Breast epithelium (tissue), 4 donors: ENCODE data around the gene MED9. TPM values are rescaled to one million over a fixed set of nuclear protein-coding genes. Genes with fewer than 3 reads are reported as not detected.

Experiments
- DNase-seq, 2 donors: peaks; one replicate each; pipeline ENCODE4 v3.0.0-alpha.2; 2019; ENCODE audit warnings: low spot score in 2 of 2
- H3K27ac ChIP-seq, 2 donors: fragments of 200-600 bp; sonication (generic) in 1 of 2; one replicate each; pipeline ENCODE4 v1.5.1; 2016 to 2019; ENCODE audit warnings: mild to moderate bottlenecking in 1 of 2
- H3K27me3 ChIP-seq, 2 donors: fragments of 200-600 bp; sonication (generic) in 1 of 2; one replicate each; pipeline versions ENCODE4 v1.5.1 to v1.6.0; 2017 to 2019; ENCODE audit warnings: control low read depth in 1 of 2, mild to moderate bottlenecking in 1 of 2
- H3K36me3 ChIP-seq: fragments of 200-600 bp; one replicate; pipeline ENCODE4 v1.5.1; 2019
- H3K4me1 ChIP-seq, 2 donors: fragments of 200-600 bp; sonication (generic); one replicate each; pipeline ENCODE4 v1.5.1; 2016 to 2019; ENCODE audit warnings: control low read depth in 1 of 2
- H3K4me3 ChIP-seq, 3 donors: fragments of 200-600 bp; sonication (generic); 1 replicate in 2 of 3; 2 replicates in 1 of 3; pipeline ENCODE4 v1.5.1; 2016 to 2019; ENCODE audit warnings: mild to moderate bottlenecking in 3 of 3, moderate library complexity in 2 of 3
- H3K9me3 ChIP-seq, 2 donors: fragments of 200-600 bp; sonication (generic) in 1 of 2; one replicate each; pipeline ENCODE4 v1.5.1; 2016 to 2019; ENCODE audit warnings: control low read depth in 1 of 2
- CTCF ChIP-seq, 3 donors: fragments of 450-650 bp; IDR thresholded peaks; one replicate each; pipeline ENCODE4 v1.5.1; 2016 to 2017; ENCODE audit warnings: antibody characterized with exemption in 3 of 3, mild to moderate bottlenecking in 3 of 3, moderate library complexity in 3 of 3
- POLR2A ChIP-seq: fragments of 450-650 bp; IDR thresholded peaks from one replicate; pipeline ENCODE4 v1.6.1; 2016; ENCODE audit warnings: antibody characterized with exemption, mild to moderate bottlenecking, moderate library complexity
- POLR2AphosphoS5 ChIP-seq, 3 donors: sonication (generic); formaldehyde crosslinking; IDR thresholded peaks; one replicate each; pipeline ENCODE4 v1.6.1; 2017; ENCODE audit warnings: antibody characterized with exemption in 3 of 3
- intact Hi-C: fragments of 100-400 bp; cut with DNase I; formaldehyde crosslinking; loops from one replicate; pipeline ENCODE4 v1.15.1; 2023; ENCODE audit warnings: low total_unique reads
- total RNA-seq, 3 donors: library from RNA; depleted of rRNA; stranded (reverse); fragments of >200 nt; gene quantifications; one replicate each; pipeline ENCODE4 v1.1.0, GENCODE V29; 2016

The MED9 gene
- total RNA-seq, 3 donors from 2014 or later, result 13.4 to 22.5 (median 20.0) TPM

GRCh38 chr17:17506893-17507464 lies 30.2 kb downstream of the MED9 start:
- intact Hi-C loops, result no loop called here
- Histone ChIP-seq H3K36me3 (no peaks in the 10 kb centered on the region), H3K27me3 (no peaks in the 10 kb centered on the region), H3K4me3 (no peak overlapping the region), H3K27ac (peak overlapping the region in 1 of 2 donors; percentile 9), H3K4me1 (peaks cover 0 to 7% of the 10 kb centered on the region in 2 donors), H3K9me3 (no peaks in the 10 kb centered on the region)
- DNase-seq, result peak in 1 of 2 donors; percentile 50
- TF ChIP-seq POLR2AphosphoS5 (IDR thresholded peaks at IDR 0.05) (no peak), POLR2A (no peak), CTCF (IDR thresholded peaks at IDR 0.05) (no peak)

- no peaks in the 10 kb centered on the region for H3K36me3 ChIP-seq
- H3K9me3 ChIP-seq, result no peaks in the 10 kb centered on the region
- peak in 1 of 2 donors; percentile 46 for DNase-seq
- TF ChIP-seq CTCF (IDR thresholded peaks at IDR 0.05), result no peak
- TF ChIP-seq POLR2AphosphoS5 (IDR thresholded peaks at IDR 0.05), result no peak
- TF ChIP-seq POLR2A, result no peak
- H3K27ac ChIP-seq, result no peak overlapping the region
- H3K4me1 ChIP-seq, result peaks cover 0 to 12% of the 10 kb centered on the region in 2 donors
- H3K27me3 ChIP-seq, result no peaks in the 10 kb centered on the region
- no peak overlapping the region for H3K4me3 ChIP-seq
- intact Hi-C loops, result no loop called here
These were observed 30.7 kb downstream of the MED9 start for GRCh38 chr17:17507465-17508011.

DNA sequence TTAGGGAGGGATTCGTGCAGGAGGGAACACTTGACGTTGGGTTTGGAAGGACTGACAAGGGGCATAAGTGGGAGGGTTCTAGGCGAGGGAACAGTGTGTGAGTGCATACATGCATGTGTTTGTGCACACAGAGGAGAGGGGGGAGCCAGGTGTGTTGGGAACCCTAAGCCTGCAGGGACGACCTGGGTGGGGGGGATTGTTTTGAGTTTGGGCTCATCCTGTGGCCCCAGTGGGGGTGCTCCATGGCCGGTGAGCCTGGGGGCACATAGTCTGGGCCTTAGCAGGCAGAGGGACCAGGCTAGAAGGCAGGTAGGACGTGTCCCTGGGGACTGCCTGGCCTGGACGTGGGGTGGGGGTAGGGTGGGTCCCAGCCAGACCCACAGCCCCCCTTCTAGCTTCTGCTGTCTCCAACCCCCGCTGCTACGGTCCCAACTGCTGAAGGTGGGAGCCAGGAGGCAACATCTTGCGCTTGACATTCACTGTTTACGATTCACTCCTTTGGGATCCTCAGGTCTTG lies 31.3 kb downstream of the MED9 start:
- Histone ChIP-seq H3K27me3 (no peaks in the 10 kb centered on the region), H3K36me3 (no peaks in the 10 kb centered on the region), H3K9me3 (no peaks in the 10 kb centered on the region), H3K4me3 (no peak overlapping the region), H3K4me1 (peaks cover 0 to 13% of the 10 kb centered on the region in 2 donors), H3K27ac (no peak overlapping the region)
- TF ChIP-seq POLR2A (no peak), POLR2AphosphoS5 (IDR thresholded peaks at IDR 0.05) (no peak), CTCF (IDR thresholded peaks at IDR 0.05) (no peak)
- no peak for DNase-seq
- intact Hi-C loops, result no loop called here

DNA sequence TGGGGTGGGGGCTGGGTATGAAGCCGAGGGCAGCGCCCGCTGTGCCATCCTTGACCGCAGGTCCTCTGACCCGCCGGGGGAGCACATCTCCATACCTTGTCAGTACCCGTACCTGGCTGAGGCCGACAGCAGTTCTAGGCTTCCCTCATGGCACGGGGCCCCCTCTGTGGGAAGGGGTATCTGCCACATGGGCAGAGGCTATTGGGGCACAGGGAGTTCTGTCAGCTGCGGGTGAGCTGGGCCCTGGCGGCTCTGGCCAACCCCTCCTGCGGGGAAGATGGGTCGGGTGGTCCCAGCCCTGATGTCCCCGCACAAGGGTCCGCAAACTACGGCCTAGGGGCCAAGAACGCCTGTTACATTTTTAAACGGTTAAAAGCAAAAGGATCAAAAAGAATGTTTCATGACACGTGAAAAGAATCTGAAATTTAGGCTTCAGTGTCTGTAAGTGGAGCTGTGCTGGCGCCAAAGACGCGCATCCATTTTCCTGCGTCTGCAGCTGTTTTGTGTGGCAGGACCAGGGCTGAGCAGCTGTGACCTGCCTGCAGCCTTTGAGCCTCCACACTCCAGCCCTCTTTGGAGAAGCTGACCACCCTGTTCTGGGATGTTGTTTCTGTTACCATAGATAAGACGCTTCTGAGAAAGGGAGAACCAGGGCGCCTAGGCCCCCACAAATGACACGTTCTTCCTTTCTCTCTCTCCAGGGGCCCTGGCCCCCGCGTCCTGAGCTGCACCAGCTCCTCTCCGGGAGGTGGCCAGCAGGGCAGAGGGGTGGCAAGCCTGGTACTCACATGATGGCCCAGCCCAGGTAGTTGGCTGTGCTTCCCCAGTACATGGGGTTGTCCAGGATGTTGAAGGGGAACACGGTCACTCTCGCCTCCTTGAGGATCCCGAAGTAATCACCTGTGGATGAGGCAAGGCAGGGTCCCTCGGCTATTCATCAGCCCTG lies 32.1 kb downstream of the MED9 start:
- Histone ChIP-seq H3K27ac (no peak overlapping the region), H3K9me3 (no peaks in the 10 kb centered on the region), H3K27me3 (no peaks in the 10 kb centered on the region), H3K36me3 (no peaks in the 10 kb centered on the region), H3K4me1 (peaks cover 0 to 13% of the 10 kb centered on the region in 2 donors), H3K4me3 (no peak overlapping the region)
- DNase-seq, result no peak
- intact Hi-C loops, result no loop called here
- TF ChIP-seq POLR2A (no peak), POLR2AphosphoS5 (IDR thresholded peaks at IDR 0.05) (no peak), CTCF (IDR thresholded peaks at IDR 0.05) (no peak)
